ENCODE data around the gene AKT2.

- TF ChIP-seq GATA2 (IDR thresholded peaks at IDR 0.05; ENCODE audit: low read depth, low read length) (no peak), GATA3 (IDR thresholded peaks at IDR 0.05; ENCODE audit: low read depth, low read length) (no peak)
Measured at GRCh38 chr19:40229926-40230417, 55.2 kb downstream of the AKT2 start.

Data from SH-SY5Y (cell line).